AG08395 (cell line): Measurements from ENCODE around the gene NCAPH2.

ENCODE experiments used
- DNase-seq: peaks from one replicate; pipeline ENCODE4 v3.0.0; 2012; ENCODE audit warnings: mixed read lengths, low spot score

Gene NCAPH2

GRCh38 chr22:50507991-50508884, at the start of gene NCAPH2:
Gene NCAPH2 (plus strand): TSS chr22:50508224. CDS start chr22:50508338, 114 bp downstream.
- DNase-seq = peak; percentile 100

GRCh38 chr22:50459016-50459415, 49.0 kb upstream of the NCAPH2 start:
- DNase-seq = no peak

- no peak for DNase-seq
These were observed 48.4 kb upstream of the NCAPH2 start for GRCh38 chr22:50459496-50460140.

- DNase-seq = no peak
These were observed 47.1 kb upstream of the NCAPH2 start for GRCh38 chr22:50460938-50461337.

- DNase-seq = no peak
These were observed 46.5 kb upstream of the NCAPH2 start for GRCh38 chr22:50461536-50461935.

- no peak for DNase-seq
These were observed 46.0 kb upstream of the NCAPH2 start for GRCh38 chr22:50461979-50462540.

GRCh38 chr22:50463188-50463900, 44.7 kb upstream of the NCAPH2 start:
- DNase-seq = no peak

- DNase-seq = no peak
These were observed 43.6 kb upstream of the NCAPH2 start for GRCh38 chr22:50464451-50464850.

GRCh38 chr22:50465066-50465930, 42.7 kb upstream of the NCAPH2 start:
- no peak for DNase-seq

- DNase-seq = no peak
These were observed 40.7 kb upstream of the NCAPH2 start for GRCh38 chr22:50467341-50467740.

- DNase-seq = no peak
These were observed 40.1 kb upstream of the NCAPH2 start for GRCh38 chr22:50467773-50468440.

GRCh38 chr22:50468626-50469025, 39.4 kb upstream of the NCAPH2 start:
- DNase-seq = no peak

- no peak for DNase-seq
These were observed 38.4 kb upstream of the NCAPH2 start for GRCh38 chr22:50469377-50470305.

GRCh38 chr22:50470491-50470890, 37.5 kb upstream of the NCAPH2 start:
- DNase-seq = no peak

GRCh38 chr22:50471197-50471847, 36.7 kb upstream of the NCAPH2 start:
- DNase-seq = no peak

- no peak for DNase-seq
These were observed 36.1 kb upstream of the NCAPH2 start for GRCh38 chr22:50471962-50472361.

GRCh38 chr22:50473088-50473487, 34.9 kb upstream of the NCAPH2 start:
- DNase-seq = no peak

GRCh38 chr22:50473855-50474671, 34.0 kb upstream of the NCAPH2 start:
- DNase-seq = peak; percentile 64
